HG02798 (cell line): ENCODE measurements around the gene GPC2.
"Not testable (repeated sequence)": the region's sequence is repeated elsewhere in the genome, so short reads cannot be mapped to it uniquely, and the experiment has no call there.

ENCODE experiments used
- ATAC-seq: cut with Tn5 transposase; IDR thresholded peaks from one replicate; pipeline ENCODE4 v1.9.1; 2021; ENCODE audit warnings: mild to moderate bottlenecking; ENCODE audit not compliant: unreplicated experiment, poor library complexity

GPC2 gene

DNA sequence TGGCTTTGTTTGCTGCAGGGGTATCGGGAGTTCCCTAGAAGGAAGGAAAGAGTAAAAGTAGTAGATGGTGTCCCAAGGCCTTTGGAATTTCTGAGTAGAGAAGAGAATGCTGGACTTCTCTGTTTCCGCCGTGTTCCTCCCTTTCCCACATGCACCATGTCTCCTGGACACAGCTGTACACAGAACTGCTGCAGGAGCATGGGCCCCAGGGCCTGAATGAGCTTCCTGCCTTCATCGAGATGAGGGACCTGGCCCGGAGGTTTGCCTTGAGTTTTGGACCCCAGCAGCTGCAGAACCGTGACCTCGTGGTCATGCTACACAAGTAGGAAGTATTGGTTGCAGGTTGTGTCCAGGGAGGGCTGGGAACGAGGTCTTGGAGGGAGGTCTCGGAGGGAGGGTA is 27.3 kb upstream of the GPC2 start:
- no peak for ATAC-seq

DNA sequence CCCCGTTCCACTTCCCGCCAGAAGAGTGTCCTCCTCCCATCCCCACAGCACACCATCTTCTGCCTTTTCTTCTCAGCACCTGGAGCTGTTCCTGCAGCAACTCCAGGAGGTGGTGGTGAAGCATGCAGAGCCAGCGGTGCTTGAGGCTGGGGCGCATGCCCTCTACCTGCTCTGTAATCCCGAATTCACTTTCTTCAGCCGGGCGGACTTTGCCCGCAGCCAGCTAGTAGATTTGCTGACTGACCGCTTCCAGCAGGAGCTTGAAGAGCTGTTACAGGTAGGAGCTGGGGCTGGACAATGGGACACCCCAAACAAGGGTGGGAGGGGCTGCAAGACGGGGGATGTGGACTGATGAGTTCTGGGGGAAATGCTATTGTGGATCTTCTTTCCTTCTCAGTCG is 23.5 kb upstream of the GPC2 start:
- ATAC-seq = no peak

DNA sequence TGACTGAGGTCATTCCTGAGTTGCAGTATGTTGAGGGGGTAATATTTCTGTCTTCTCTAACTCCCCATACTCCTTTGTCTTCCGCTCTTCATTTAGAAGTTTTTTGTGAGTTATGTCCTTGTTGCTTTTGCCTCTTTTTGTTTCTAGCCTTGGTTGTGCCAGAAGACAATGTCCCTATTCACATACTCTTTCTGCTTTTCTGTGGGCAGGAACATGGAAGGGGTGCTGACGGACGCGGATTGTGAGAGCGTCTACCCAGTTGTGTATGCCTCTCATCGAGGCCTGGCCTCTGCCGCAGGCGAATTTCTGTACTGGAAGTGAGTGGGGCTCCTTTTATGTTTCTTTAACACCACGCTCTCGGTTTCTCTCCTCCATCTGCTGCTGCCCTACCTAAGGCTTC is 21.1 kb upstream of the GPC2 start:
- no peak for ATAC-seq

DNA sequence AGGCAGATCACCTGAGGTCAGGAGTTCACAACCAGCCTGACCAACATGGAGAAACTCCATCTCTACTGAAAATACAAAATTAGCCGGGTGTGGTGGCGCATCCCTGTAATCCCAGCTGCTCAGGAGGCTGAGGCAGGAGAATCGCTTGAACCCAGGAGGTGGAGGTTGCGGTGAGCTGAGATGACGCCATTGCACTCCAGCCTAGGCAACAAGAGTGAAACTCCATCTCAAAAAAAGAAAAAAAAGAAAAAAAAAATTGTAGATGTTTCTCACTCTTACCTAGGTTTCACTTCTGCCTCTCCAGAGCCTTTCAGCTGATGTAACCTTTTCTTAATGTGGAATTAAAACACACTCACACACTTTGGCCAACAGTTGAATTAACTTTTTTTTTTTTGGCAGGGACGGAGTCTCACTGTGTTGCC is 18.7 kb upstream of the GPC2 start:
- ATAC-seq = not testable (repeated sequence)

DNA sequence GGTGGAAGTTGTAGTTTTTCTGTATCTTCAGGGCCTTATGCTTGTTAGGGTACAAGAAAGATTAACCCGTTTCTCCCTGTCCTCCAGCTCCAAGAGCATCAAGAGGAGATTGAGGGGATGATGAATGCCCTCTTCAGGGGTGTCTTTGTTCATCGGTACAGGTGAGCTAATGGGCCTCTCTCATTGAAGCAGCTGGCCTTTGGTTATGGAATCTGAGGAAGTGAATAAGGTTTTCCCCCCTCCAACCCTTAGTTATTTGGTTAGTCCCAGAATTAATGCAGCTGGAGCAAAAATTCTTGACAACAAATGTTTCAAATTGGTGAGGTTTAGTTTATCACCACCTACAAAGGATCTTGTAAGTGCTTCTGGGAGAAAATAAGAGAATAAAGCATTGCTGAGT is 18.0 kb upstream of the GPC2 start:
- no peak for ATAC-seq

DNA sequence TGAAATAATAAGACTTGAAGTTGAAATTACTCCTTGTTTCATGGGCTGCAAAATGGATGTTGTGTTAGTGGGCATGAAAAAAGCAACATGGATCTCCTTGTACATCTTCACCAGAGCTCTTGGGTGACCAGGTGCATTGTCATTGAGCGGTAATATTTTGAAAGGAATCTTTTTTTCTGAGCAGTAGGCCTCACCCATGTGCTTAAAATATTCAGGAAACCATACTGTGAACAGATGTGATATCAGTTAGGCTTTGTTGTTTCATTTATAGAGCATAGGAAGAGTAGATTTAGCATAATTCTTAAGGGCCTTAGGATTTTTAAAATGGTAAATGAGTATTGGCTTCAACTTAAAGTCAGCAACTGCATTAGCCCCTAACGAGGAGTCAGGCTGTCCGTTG is 15.8 kb upstream of the GPC2 start:
- no peak for ATAC-seq

DNA sequence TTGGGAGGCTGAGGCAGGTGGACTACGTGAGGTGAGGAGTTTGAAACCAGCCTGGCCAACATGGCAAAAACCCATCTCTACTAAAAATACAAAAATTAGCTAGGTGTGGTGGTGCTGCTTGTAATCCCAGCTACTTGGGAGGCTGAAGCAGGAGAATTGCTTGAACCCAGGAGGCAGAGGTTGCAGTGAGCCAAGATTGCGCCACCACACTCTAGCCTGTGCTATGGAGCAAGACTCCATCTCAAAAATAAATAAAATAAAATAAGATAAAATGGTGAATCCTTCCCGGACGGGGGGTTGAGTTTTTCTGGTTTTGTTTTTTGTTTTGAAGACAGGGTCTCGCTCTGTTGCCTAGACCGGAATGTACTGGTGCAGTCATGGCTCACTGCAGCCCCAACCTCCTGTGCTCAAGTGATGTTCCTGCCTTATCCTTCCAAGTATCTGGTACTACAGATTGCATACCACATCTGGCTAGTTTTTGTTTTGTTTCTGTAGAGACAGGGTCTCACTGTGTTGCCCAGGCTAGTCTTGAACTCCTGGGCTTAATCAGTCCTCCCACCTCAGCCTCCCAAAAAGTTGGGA is 15.2 kb upstream of the GPC2 start:
- not testable (repeated sequence) for ATAC-seq

DNA sequence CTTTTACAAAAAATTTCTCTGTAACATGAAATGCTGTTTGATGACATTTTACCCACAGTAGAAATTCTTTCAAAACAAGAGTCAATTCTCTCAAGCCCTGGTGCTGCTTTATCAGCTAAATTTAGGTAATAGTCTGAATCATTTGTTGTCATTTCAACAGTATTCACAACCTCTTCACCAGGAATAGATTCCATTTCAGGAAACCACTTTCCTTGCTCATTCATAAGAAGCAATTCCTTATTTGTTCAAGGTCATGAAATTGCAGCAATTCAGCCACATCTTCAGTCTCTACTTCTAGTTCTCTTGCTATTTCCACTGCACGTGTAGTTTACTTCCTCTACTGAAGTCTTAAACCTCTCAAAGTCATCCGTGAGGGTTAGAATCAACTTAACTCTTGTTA is 14.6 kb upstream of the GPC2 start:
- no peak for ATAC-seq

DNA sequence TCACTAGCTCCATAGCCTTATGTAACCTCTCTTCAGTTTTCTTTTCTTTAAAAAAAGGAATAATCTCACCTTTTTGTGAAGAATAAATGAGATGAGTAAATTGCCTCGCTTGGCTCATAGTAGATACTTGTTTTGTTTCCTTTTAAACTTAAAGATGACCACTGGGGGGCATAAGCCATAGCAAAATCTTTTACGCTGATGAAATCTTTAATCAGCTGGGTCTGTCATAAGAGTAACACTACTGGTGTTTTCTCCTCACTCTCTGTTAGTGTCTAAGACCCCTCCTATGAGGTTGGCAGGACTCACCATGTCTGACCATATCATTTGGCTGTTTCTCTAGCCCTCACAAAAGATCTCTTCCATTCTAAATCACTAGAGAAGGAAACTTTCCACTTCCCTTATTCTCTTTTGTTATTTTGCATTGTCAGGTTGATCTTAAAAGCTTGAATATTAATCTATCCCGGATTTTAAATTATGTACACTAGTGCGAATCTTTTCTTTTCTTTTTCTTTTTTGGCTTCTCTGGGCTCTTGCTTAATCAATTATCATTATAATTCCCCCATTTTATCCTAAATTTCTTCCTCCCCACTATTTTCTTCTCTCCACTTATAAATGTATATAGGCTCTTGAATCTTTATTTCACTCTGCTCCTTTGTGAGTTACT is 13.0 kb upstream of the GPC2 start:
- no peak for ATAC-seq

DNA sequence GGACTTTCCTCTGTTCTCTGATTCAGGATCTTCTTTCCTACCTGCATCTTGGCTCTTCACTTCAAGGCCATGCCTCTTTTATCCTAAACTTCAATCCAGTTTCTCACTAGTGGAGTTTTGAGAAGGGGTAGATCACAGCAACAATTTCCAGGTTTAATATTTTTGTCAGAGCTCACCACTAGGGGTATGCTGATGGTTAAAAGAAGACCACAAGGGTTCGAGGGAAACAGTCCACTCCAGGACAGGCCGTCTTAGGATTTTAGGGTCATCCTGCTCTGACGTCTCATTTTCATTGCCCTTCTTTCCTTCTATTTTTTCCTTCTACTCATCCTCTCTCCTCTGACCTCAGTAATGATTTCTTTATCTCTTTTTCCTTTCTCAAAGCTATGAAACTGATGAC is 11.9 kb upstream of the GPC2 start:
- no peak for ATAC-seq

DNA sequence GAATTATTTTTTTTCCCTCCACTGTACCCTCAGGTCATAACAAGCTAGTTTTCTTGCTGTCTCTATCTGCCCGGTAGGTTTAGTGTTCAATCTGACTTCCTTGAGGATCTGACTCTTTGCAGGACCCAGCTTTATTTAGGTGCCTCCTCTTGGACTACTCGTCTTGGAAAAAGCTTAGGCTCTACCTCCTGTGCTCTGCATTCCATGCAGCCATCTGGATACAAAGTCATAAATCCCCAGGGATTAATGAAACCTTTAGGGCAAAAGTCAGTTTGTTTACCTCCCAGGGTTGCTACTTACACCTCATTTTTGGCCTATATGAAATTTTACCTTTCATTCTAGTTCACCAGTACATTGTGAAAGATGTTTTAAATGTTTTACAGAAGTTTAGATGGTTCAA is 8.5 kb upstream of the GPC2 start:
- ATAC-seq = no peak

DNA sequence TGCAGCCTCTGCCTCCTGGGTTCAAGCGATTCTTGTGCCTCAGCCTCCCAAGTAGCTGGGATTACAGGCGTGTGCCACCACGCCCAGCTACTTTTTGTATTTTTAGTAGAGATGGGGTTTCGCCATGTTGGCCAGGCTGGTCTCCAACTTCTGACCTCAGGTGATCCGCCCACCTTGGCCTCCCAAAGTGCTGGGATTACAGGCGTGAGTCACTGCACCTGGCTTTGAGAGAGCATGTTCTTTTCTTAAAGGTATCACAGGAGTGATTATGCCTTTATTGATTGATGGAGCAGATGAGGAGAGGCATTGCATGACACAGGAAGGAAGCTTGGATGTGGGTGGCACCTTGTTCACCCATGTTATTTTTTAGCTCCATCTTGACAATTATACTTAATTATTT is 5.9 kb upstream of the GPC2 start:
- not testable (repeated sequence) for ATAC-seq

DNA sequence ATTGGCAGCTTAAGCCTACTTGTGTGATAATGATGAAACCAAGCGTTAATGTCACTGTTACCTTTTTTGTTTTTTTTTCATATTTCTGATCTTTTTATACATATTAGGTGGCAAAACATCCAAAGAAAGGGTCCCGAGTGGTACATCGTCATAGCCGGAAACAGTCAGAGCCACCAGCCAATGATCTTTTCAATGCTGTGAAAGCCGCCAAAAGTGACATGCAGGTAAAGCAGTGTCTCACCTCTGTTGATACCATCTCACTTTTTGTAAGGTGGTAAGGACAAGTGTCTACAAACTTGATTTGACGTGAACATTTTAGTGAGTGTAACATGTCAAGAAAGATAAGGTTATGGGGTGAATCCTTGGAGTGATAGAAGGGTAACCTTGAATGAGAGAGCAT is 5.4 kb upstream of the GPC2 start:
- ATAC-seq = not testable (repeated sequence)

DNA sequence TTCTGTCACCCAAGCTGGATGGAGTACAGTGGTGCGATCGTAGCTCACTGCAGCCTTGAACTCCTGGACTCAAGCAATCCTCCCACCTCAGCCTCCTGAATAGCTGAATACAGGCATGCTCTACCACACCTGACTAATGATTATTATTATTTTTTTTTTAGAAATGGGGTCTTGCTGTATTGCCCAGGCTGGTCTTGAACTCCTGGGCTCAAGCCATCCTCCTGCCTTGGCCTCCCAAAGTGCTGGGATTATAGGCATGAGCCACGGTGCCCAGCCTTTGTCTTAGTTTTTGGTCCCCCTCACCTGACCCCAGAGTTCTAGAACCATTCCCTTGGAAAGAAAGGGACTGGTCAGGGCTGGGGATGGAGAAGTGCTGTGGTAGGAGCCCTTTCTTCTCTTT is 2.9 kb upstream of the GPC2 start:
- not testable (repeated sequence) for ATAC-seq

DNA sequence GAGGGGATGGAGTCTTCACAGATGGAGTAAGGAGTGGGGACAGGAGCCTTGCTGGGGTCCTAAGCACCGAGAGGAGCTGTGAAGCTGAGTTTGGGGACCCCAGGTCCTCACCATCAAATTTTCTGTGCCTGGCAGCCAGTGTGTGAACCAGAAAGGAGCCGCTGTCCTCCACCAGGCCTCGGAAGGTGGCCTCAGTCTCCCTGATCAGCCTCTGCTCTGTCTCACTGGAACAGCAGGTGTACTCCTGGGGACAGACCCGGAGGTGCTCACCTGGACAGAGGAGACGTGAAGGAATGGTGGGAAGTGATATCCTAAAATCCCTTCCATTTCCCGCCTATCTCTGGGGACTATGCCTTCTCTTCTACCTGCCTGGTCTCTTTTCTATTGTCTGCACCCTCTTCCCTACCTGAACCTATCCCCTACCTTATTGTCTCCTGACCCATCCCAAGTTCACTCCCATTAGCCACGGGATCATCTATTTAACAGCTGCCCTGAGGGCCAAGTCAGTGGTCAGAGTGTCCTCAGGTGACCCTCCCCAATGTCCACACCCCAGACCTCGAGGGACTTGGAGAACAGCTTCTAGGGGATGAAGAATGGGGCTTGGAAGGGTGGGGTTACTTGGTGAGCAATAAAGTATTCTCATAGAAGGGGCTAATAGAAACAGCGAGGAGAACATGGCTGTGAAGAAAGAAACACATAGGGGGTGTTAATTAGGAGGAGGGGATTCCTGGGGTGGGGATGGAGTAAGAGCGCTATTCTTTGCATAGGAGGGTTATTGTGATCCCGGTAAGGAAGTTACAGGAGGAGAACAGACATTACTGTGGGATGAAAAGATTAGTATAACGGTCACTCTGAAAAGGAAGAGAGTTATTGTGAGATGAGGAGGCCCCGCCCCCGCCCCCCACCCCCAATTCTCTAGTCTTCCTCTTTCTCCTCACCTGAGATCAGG is 811 bp downstream of the GPC2 start:
- ATAC-seq = no peak

DNA sequence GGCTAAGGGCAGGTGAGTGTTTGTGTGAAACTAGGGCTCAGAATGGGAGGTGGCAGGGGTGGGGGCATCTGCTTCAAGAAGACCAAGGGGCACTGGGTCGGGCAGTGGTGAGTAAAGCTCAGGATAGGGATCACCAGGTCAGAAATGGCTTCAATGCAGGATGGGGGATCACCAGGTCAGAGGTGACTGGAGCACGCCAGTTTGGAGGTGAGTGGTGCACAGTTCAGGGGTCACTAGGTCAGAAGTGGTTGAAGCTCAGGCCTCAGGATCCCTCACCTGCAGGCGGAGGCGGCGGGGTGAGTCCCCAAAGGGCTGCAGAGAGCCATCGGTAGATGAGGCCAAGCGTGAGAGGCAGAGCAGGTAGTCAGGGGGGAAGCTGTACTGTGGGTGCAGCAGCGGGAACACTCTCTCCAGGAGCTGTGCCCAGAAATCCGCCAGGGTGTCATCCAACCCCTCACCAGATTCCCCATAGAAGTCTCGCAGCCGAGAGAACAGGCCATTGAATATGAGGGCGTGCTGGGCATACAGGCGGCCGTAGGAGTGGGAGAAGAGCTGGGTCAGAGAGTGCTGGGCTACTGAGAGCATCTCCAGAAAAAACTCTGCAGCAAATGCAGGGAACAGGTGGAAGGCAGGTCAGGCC is 1.8 kb downstream of the GPC2 start:
- no peak for ATAC-seq

DNA sequence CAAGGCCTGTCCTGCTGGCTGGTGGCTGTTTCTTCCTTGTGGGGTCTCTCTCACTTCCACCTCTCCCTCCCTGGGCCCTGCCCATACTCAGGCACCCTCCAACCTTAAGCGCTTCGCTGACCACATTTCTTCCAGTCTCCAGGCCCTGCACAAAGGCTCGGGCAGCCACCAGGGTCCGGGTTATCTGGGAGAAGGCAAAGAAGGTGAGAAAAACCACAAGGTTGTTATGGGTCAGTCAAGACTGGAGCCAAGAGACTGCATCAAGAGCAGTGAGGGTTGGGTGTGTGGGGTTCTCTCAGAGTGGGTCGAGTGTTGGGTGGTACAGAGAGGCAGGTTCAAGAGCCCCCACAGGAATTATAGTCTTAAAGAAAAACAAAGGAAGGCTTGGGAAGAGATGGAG is 2.6 kb downstream of the GPC2 start:
- ATAC-seq = no peak

DNA sequence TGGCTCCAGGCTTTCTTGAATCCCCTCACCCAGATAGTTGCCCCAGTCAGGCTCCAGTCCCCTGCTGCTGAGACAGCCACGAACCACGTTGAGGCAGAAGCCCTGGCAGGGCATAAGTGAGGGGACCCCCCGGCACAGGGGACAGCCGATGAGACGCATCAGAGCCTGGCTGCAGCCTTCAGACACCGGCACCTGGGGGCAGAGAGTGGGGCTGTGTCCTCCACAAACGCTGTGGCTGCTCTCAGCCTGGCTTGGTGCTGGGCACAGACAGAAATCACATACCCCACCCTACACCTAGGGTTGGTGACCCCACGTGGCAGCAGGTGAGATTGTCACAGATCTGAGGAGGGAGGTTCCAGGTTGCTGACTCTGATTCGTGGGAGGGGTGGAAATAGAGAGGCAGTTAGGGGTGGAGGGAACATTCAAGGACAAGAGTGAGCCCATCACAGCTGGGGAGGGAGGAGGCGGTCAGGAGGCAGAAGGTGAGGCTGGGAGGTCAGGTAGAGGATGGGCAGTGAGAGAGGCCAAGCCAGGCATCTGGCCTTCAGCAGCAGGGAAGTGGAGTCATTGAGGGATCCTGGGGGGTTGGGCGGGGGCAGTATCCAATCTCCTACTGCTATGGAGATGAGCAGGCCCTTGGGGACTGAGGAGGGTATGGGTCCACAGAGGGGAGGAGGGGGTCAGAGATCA is 3.2 kb downstream of the GPC2 start:
- ATAC-seq = no peak

DNA sequence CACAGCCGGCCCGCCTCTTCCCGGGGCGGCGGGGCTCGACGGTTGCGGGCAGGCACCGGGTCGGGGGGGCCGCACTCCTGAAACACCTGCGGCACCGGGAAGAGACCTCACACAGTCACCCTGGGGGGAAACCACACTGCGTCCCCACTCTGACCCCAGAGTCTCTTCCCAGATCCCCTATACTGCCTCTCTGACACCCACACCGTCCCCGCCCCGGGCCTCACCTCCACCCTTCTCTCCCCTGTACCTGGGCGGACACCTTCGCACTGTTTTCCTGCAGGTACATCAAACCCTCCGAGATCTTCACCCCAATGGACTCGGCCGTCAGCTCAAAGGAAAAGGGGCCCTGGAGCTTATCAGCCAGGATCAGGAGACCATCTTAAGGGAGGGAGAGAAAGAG is 5.3 kb downstream of the GPC2 start:
- ATAC-seq = no peak

DNA sequence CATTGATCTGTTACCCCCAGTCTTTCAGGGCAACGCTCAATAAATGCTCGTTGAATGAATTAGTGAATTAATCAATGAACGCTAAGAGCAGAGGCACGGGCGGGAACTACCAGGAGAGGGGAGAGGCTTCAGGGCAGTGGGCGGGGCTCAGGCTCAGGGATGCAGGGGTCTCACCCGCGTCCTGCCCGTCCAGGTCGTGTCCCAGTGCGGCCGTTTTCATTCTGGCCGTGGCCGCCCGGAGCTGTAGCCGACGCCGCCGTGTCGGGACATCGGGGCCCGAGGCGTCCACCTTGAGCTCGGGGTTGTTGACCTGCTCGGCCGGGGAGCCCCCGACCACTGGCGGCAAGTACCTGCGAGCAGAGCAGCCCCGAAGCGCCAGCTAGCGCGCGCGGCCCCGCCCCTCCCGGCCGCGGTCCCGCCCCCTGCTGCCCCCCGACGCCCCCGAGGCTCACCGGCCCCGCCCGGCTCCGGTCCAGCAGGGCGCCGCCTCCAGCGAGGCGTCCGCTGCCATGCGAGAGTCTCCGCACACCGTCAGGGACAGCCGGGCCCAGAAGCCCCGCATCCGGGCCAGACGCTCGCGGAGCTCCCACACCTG is 6.0 kb downstream of the GPC2 start:
- ATAC-seq = no peak
